Measurements from ENCODE around the gene AQP2.

DNA sequence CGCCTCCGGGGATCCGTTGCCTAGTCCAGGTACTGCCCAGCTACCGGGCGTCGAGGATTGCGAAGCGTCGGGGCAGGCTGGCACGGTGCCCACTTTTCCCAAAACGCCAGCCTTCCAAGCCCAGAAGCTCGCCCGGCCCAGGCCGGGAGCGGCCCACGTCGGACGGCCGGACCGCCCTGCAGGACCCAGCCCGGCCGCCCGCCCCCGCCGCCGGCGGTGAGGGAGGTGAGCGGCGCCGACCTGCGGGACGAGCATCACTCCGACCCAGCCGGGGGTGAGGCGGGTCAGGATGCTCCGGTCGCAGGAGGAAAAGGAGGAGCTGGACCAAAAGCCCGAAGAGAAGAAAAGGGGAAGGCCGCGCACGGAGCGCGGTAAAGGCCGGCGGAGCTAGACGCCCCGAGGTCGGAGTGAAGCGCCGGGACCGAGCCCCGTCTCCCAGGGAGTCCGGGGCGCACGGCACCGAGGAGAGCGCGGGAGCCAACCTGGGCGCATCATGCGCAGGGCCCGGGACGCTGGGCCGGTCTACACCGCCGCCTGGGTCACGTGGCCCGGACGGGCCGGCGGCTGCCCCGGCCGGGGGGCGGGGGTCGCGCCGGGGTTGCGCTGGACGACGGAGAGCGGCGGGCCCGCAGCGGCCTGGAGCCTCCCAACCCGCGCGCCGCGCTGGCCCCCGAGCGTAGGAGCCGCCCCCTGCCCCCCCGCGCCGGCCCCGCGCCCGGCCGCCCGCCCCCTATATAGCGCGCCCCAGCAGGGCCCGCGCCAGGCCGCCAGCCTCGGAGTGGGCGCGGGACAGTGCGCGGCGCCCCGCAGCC lies 10.8 kb downstream of the AQP2 start, which contains the start of gene AQP5:
- TF ChIP-seq GATA3 (IDR thresholded peaks at IDR 0.05; ENCODE audit: low read depth, low read length) (no peak), GATA2 (IDR thresholded peaks at IDR 0.05; ENCODE audit: low read depth, low read length) (no peak)
